ENCODE measurements around the gene TMEM50A.
"Not testable (repeated sequence)": the region's sequence is repeated elsewhere in the genome, so short reads cannot be mapped to it uniquely, and the experiment has no call there.

DNA sequence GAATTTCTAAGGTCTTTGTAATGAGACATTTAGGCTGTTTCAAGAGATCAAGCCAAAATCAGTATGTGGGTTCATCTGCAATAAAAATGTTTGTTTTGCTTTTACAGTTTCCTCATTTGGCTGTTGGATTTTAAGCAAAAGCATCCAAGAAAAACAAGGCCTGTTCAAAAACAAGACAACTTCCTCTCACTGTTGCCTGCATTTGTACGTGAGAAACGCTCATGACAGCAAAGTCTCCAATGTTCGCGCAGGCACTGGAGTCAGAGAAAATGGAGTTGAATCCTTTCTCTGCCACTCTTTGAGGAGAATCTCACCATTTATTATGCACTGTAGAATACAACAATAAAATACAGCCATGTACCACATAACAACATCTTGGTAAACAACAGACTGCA is 9.3 kb upstream of the TMEM50A start:
- TF ChIP-seq, protein P1, sequence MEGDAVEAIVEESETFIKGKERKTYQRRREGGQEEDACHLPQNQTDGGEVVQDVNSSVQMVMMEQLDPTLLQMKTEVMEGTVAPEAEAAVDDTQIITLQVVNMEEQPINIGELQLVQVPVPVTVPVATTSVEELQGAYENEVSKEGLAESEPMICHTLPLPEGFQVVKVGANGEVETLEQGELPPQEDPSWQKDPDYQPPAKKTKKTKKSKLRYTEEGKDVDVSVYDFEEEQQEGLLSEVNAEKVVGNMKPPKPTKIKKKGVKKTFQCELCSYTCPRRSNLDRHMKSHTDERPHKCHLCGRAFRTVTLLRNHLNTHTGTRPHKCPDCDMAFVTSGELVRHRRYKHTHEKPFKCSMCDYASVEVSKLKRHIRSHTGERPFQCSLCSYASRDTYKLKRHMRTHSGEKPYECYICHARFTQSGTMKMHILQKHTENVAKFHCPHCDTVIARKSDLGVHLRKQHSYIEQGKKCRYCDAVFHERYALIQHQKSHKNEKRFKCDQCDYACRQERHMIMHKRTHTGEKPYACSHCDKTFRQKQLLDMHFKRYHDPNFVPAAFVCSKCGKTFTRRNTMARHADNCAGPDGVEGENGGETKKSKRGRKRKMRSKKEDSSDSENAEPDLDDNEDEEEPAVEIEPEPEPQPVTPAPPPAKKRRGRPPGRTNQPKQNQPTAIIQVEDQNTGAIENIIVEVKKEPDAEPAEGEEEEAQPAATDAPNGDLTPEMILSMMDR (IDR thresholded peaks at IDR 0.05 in 4 of 5, conservative IDR thresholded peaks at IDR 0.05 in 1 of 5): not testable (repeated sequence)
- TF ChIP-seq POLR2A (IDR thresholded peaks at IDR 0.05): not testable (repeated sequence)

Measured in gastrocnemius medialis (tissue), 4 donors.